ENCODE measurements around the gene FYB2. TPM values are rescaled to one million over a fixed set of nuclear protein-coding genes. Genes with fewer than 3 reads are reported as not detected.

Gene FYB2, protein sequence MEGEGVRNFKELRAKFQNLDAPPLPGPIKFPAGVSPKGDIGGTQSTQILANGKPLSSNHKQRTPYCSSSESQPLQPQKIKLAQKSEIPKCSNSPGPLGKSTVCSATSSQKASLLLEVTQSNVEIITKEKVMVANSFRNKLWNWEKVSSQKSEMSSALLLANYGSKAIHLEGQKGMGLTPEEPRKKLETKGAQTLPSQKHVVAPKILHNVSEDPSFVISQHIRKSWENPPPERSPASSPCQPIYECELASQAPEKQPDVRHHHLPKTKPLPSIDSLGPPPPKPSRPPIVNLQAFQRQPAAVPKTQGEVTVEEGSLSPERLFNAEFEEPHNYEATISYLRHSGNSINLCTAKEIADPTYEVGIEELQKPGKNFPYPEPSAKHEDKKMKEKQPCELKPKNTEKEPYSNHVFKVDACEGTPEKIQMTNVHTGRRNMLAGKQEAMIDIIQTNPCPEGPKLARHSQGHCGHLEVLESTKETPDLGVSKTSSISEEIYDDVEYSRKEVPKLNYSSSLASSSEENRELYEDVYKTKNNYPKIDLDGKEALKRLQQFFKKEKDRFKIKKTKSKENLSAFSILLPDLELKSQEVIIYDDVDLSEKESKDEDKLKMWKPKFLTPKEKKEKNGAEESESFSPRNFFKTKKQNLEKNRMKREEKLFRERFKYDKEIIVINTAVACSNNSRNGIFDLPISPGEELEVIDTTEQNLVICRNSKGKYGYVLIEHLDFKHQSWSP
- total RNA-seq, result not detected in 2 replicates

DNA sequence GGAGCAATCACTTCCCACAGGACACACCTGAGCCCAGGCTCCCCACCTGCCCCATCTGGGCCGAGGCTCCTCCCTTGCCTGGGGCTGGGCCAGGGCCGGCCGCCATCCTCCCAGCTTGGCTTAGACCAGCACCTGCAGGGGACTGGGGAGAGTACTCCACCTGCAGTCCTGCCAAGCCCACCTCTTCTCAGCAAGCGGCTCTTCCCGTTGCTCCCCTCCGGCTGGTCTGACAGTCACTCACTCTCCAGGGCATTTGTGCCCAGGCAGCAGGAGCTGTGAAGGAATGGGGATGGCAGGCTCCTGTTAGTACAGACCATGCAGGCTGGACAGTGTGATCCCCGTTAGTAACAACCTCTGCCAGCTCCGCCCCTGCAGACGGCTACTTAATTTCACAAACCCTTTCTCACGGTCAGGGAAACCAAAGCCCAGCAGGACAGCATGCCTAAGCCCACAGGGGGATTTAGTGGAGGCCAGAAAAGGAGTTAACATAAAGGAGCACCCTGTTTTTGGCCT, at the start of gene FYB2:
Gene FYB2 (minus strand): TSS at position 18 of the 513 bp plus-strand sequence. CDS start 114 bp downstream, outside the sequence.

GRCh38 chr1:56854521-56855099, 35.4 kb upstream of the FYB2 start, which contains the start of gene C8A:
Gene C8A, plus strand, starts transcription at chr1:56854797. Its CDS starts 105 bp downstream, at chr1:56854902.

Other genes with a start within 250 kb of the FYB2 start
- 78.0 and 93.4 TPM in 2 replicates for gene PLPP3, start 239.8 kb downstream of the FYB2 start, total RNA-seq
- gene PRKAA2, start 174.1 kb downstream of the FYB2 start, total RNA-seq, result under 0.01 and 0.11 TPM in 2 replicates
- gene C8A, start 35.4 kb upstream of the FYB2 start, total RNA-seq, result not detected in 2 replicates
- gene C8B, start 146.6 kb upstream of the FYB2 start, total RNA-seq, result not detected in 2 replicates

Data from placental epithelial cell (primary cell).